Frontal cortex (tissue), 4 donors: Measurements from ENCODE around the gene DPYSL5. TPM values are rescaled to one million over a fixed set of nuclear protein-coding genes. Genes with fewer than 3 reads are reported as not detected.
"Not testable (repeated sequence)": the region's sequence is repeated elsewhere in the genome, so short reads cannot be mapped to it uniquely, and the experiment has no call there.

ENCODE experiments used
- DNase-seq, 2 donors: peaks; one replicate each; pipeline ENCODE4 v3.0.0; 2012; ENCODE audit warnings: low spot score in 2 of 2
- FAIRE-seq: peaks from 2 replicates; lab custom pipeline; 2012; peaks lifted over from hg19 to GRCh38; lab: Jason Lieb, UNC
- total RNA-seq: library from RNA; depleted of rRNA; stranded (reverse); fragments of >200 nt; gene quantifications from one replicate; pipeline ENCODE4 v1.2.3, GENCODE V29; 2014
- donor health status: control.
- donor health status: control.
- donor health status: control.

DPYSL5 gene
- total RNA-seq, 1 donor from 2014 or later = 101 TPM

- DNase-seq = no peak
- FAIRE-seq = no peak
Measured at GRCh38 chr2:26864646-26865045, 16.7 kb downstream of the DPYSL5 start.

GRCh38 chr2:26870585-26871095 is 22.7 kb downstream of the DPYSL5 start:
- DNase-seq = no peak

GRCh38 chr2:26873286-26873983 is 25.5 kb downstream of the DPYSL5 start:
- FAIRE-seq (no peak), DNase-seq (no peak)

More at GRCh38 chr2:26870585-26871095, 22.7 kb downstream of the DPYSL5 start:
- FAIRE-seq = no peak

- DNase-seq = no peak
- no peak for FAIRE-seq
Measured at GRCh38 chr2:26874514-26874913, 26.6 kb downstream of the DPYSL5 start.

GRCh38 chr2:26875065-26875634 is 27.2 kb downstream of the DPYSL5 start:
- no peak for DNase-seq
- FAIRE-seq = no peak

- DNase-seq (no peak), FAIRE-seq (no peak)
Measured at GRCh38 chr2:26875808-26876207, 27.9 kb downstream of the DPYSL5 start.

- no peak for FAIRE-seq
- no peak for DNase-seq
Measured at GRCh38 chr2:26876260-26876659, 28.3 kb downstream of the DPYSL5 start.

GRCh38 chr2:26877276-26877675 is 29.3 kb downstream of the DPYSL5 start:
- no peak for DNase-seq
- no peak for FAIRE-seq

- FAIRE-seq (no peak), DNase-seq (no peak)
Measured at GRCh38 chr2:26880161-26880560, 32.2 kb downstream of the DPYSL5 start.

GRCh38 chr2:26880910-26881435 is 33.0 kb downstream of the DPYSL5 start:
- no peak for FAIRE-seq
- DNase-seq = no peak

- DNase-seq, FAIRE-seq: not testable (repeated sequence)
Measured at GRCh38 chr2:26882220-26882619, 34.3 kb downstream of the DPYSL5 start.

- no peak for DNase-seq
- FAIRE-seq = no peak
Measured at GRCh38 chr2:26883956-26884355, 36.0 kb downstream of the DPYSL5 start.

- no peak for FAIRE-seq
Measured at GRCh38 chr2:26884486-26884885, 36.6 kb downstream of the DPYSL5 start.

GRCh38 chr2:26885651-26886329 is 37.9 kb downstream of the DPYSL5 start:
- FAIRE-seq (no peak), DNase-seq (no peak)

More at GRCh38 chr2:26884486-26884885, 36.6 kb downstream of the DPYSL5 start:
- DNase-seq = no peak

GRCh38 chr2:26886736-26887135 is 38.8 kb downstream of the DPYSL5 start:
- no peak for DNase-seq
- no peak for FAIRE-seq

GRCh38 chr2:26887151-26887550 is 39.2 kb downstream of the DPYSL5 start:
- FAIRE-seq = no peak

GRCh38 chr2:26889796-26890195 is 41.9 kb downstream of the DPYSL5 start:
- FAIRE-seq (no peak), DNase-seq (no peak)

More at GRCh38 chr2:26887151-26887550, 39.2 kb downstream of the DPYSL5 start:
- no peak for DNase-seq

GRCh38 chr2:26890341-26891000 is 42.5 kb downstream of the DPYSL5 start:
- no peak for DNase-seq
- no peak for FAIRE-seq

GRCh38 chr2:26892133-26892532 is 44.2 kb downstream of the DPYSL5 start:
- no peak for DNase-seq
- FAIRE-seq = no peak

- no peak for DNase-seq
- no peak for FAIRE-seq
Measured at GRCh38 chr2:26892922-26893524, 45.1 kb downstream of the DPYSL5 start.
